Heart left ventricle (tissue), 16 donors: ENCODE results near the gene HACD2. TPM values are rescaled to one million over a fixed set of nuclear protein-coding genes. Genes with fewer than 3 reads are reported as not detected.

ENCODE experiments used
- ATAC-seq, 4 donors: fragments of 200-7000 bp; cut with Tn5 transposase; one replicate each; pipeline ENCODE4 v1.9.1; 2020 to 2022; ENCODE audit warnings: moderate library complexity in 4 of 4, mild to moderate bottlenecking in 3 of 4, moderate number of reproducible peaks in 1 of 4
- DNase-seq, 5 donors: peaks; one replicate each; pipeline ENCODE4 v3.0.0-alpha.2; 2020
- H3K27ac ChIP-seq, 12 donors: fragments of 200-600 bp; sonication (generic) in 4 of 12; one replicate each; pipeline versions ENCODE4 v1.5.0 to v1.8.0; 2016 to 2022; ENCODE audit warnings: mild to moderate bottlenecking in 2 of 12
- H3K27me3 ChIP-seq, 9 donors: fragments of 200-600 bp; sonication (generic) in 2 of 9; one replicate each; pipeline versions ENCODE4 v1.5.1 to v1.8.0; 2016 to 2022; ENCODE audit warnings: mild to moderate bottlenecking in 3 of 9
- H3K36me3 ChIP-seq, 9 donors: fragments of 200-600 bp; sonication (generic) in 2 of 9; one replicate each; pipeline versions ENCODE4 v1.5.0 to v1.8.0; 2018 to 2022; ENCODE audit warnings: mild to moderate bottlenecking in 2 of 9
- H3K4me1 ChIP-seq, 12 donors: fragments of 200-600 bp; sonication (generic) in 4 of 12; one replicate each; pipeline versions ENCODE4 v1.5.0 to v1.8.0; 2016 to 2022; ENCODE audit warnings: mild to moderate bottlenecking in 3 of 12
- H3K4me3 ChIP-seq, 12 donors: fragments of 200-600 bp; sonication (generic) in 4 of 12; one replicate each; pipeline versions ENCODE4 v1.5.0 to v1.8.0; 2017 to 2022; ENCODE audit warnings: mild to moderate bottlenecking in 9 of 12, moderate library complexity in 4 of 12
- H3K9me3 ChIP-seq, 12 donors: fragments of 200-600 bp; sonication (generic) in 4 of 12; one replicate each; pipeline versions ENCODE4 v1.5.0 to v1.8.0; 2016 to 2022; ENCODE audit warnings: mild to moderate bottlenecking in 1 of 12
- CTCF ChIP-seq, 12 donors: fragments of 200-600 bp; sonication (generic) in 4 of 12; IDR thresholded peaks; one replicate each; pipeline versions ENCODE4 v1.5.0 to v1.8.0; 2018 to 2022; ENCODE audit warnings: antibody characterized with exemption in 12 of 12, mild to moderate bottlenecking in 5 of 12
- POLR2A ChIP-seq, 2 donors: fragments of 450-650 bp; IDR thresholded peaks; one replicate each; pipeline ENCODE4 v1.6.1; 2017; ENCODE audit warnings: antibody characterized with exemption in 2 of 2, mild to moderate bottlenecking in 2 of 2, moderate library complexity in 2 of 2
- WGBS, 4 donors: extraction: QIAGEN DNeasy Blood & Tissue Kit in 2 of 4; methylation state at CpG; one replicate each; pipeline versions ENCODE4 v1.1.5 to v1.1.7; 2013 to 2018; 5-methylcytosine and 5-hydroxymethylcytosine counted together
- intact Hi-C, 10 donors: fragments of 100-400 bp; cut with DNase I; formaldehyde crosslinking; loops; one replicate each; pipeline versions ENCODE4 v1.11.1 to v1.14.2; 2022
- polyA plus RNA-seq, 2 donors: library from polyadenylated mRNA; stranded (reverse); fragments of 200-250 nt; gene quantifications; one replicate each; pipeline ENCODE4 v1.2.3, GENCODE V29; 2013
- total RNA-seq, 9 donors: library from RNA; depleted of rRNA in 2 of 9; stranded (reverse); fragments of >200 nt in 2 of 9; fragmentation: NEBNext Ultra II Directional in 3 of 9; extraction: Animal tissue kit (Norgen Biotek cat#: 25700) in 3 of 9; gene quantifications; one replicate each; pipeline versions ENCODE4 v1.1.0 to v1.2.4, GENCODE V29; 2016 to 2023
- donor health status: ischemic (EF 13 %, LVEDD 7.1; RV severe dilation, severe dysfunction).
- donor health status: healthy with polysubstance abuse.
- donor health status: DM: no; HTN: yes; CAD: no.
- donor health status: DM: no; HTN: no; CAD: no.
- donor health status: ischemic (EF 25% LVEDD 6.9; RV normal size, moderate dysfunction).
- donor health status: ischemic (EF 25% LVEDD 5.7; RV mildly dilated, moderate dysfunction).
- donor health status: healthy.
- donor health status: DM: yes; HTN: yes; CAD: no.
- donor health status: ischemic (EF 35%, LVEDD 5.7; RV mildly dilated, moderate dysfunction).
- donor health status: nonischemic (EF 11% LVEDD 7.7; RV severe dilation, severe dysfunction).
- donor health status: DM: yes; HTN: yes; CAD: no.
- donor health status: PGD.
- donor health status: ischemic (EF 29% LVEDD 5.4; RV normal size, mild dysfunction).
- donor health status: nonischemic (EF 23%, LVEDD 6.1; RV moderate dilation, normal function).

HACD2 gene
- total and polyA plus RNA-seq, 11 donors = 5.6 to 23.3 (median 9.7) TPM

GRCh38 chr3:123627673-123628670 is 43.1 kb upstream of the HACD2 start:
- Histone ChIP-seq H3K9me3 (no peaks in the 10 kb centered on the region), H3K4me3 (no peak overlapping the region), H3K27me3 (no peaks in the 10 kb centered on the region), H3K4me1 (peaks cover 0 to 18% (median 2%) of the 10 kb centered on the region in 12 donors), H3K27ac (peak overlapping the region in 1 of 12 donors; percentile 52), H3K36me3 (peaks cover 0 to 21% (median 3%) of the 10 kb centered on the region in 9 donors)
- intact Hi-C loops = no loop called here
- ATAC-seq = peak; percentile 73 to 91 (median 80)
- TF ChIP-seq CTCF (IDR thresholded peaks at IDR 0.05) (no peak), POLR2A (IDR thresholded peaks at IDR 0.05) (no peak)
- 60 to 73% (median 66%) methylated on average over 5 to 6 of the region's 6 CpGs for WGBS, 4 donors
- DNase-seq = peak in 4 of 5 donors; percentile 33 to 63 (median 54)

- TF ChIP-seq CTCF (IDR thresholded peaks at IDR 0.05) (no peak), POLR2A (IDR thresholded peaks at IDR 0.05) (no peak)
- Histone ChIP-seq H3K4me1 (peaks cover 0 to 8% (median 0%) of the 10 kb centered on the region in 12 donors), H3K36me3 (peaks cover 0 to 19% (median 2%) of the 10 kb centered on the region in 9 donors), H3K9me3 (no peaks in the 10 kb centered on the region), H3K27ac (peak overlapping the region in 1 of 12 donors; percentile 52), H3K4me3 (no peak overlapping the region), H3K27me3 (no peaks in the 10 kb centered on the region)
- DNase-seq (no peak), ATAC-seq (no peak)
- WGBS, 4 donors = 90 to 97% (median 93%) methylated on average over 7 of the region's 7 CpGs
- intact Hi-C loops = no loop called here
Measured at GRCh38 chr3:123626881-123627280, 42.0 kb upstream of the HACD2 start.

GRCh38 chr3:123624302-123624701 is 39.4 kb upstream of the HACD2 start:
- peaks cover 0 to 11% (median 0%) of the 10 kb centered on the region in 12 donors for H3K4me1 ChIP-seq

More at GRCh38 chr3:123624302-123624701, 39.4 kb upstream of the HACD2 start:
- H3K36me3 ChIP-seq = peaks cover 0 to 8% (median 2%) of the 10 kb centered on the region in 9 donors
- peak overlapping the region in 1 of 12 donors; percentile 78 for H3K27ac ChIP-seq
- H3K4me3 ChIP-seq = no peak overlapping the region
- DNase-seq = no peak
- TF ChIP-seq CTCF (IDR thresholded peaks at IDR 0.05) (no peak), POLR2A (IDR thresholded peaks at IDR 0.05) (no peak)
- WGBS, 4 donors = 85 to 100% (median 93%) methylated on average over 1 of the region's 1 CpG
- no peaks in the 10 kb centered on the region for H3K9me3 ChIP-seq
- no peak for ATAC-seq
- intact Hi-C loops = no loop called here
- H3K27me3 ChIP-seq = no peaks in the 10 kb centered on the region
